PC-9 (cell line): Measurements from ENCODE around the gene ZC3H12A. TPM values are rescaled to one million over a fixed set of nuclear protein-coding genes. Genes with fewer than 3 reads are reported as not detected.

Experiments
- BruUV-seq: library from RNA; stranded (reverse); fragments of 400-500 nt; replicated peaks from 2 replicates; lab custom pipeline; 2021; lab: Mats Ljungman, UMichigan
- CTCF ChIA-PET: fragments of 300-600 bp; sonication (Branson Sonifier 250); formaldehyde crosslinking; loops from one replicate; lab custom pipeline; 2022; ENCODE audit warnings: antibody characterized with exemption; lab: Charles Lee
- POLR2A ChIA-PET: fragments of 300-600 bp; sonication (Branson Sonifier 250); formaldehyde crosslinking; loops from one replicate; lab custom pipeline; 2022; ENCODE audit warnings: antibody characterized with exemption; ENCODE audit not compliant: unreplicated experiment; lab: Charles Lee
- DNase-seq, 2 experiments: peaks; one replicate each; pipeline versions ENCODE4 v3.0.0 to v3.0.0-alpha.2; 2015 to 2022; ENCODE audit warnings: mixed read lengths in 1 of 2
- H2AFZ ChIP-seq: fragments of 200-600 bp; sonication (generic); 2 replicates; pipeline ENCODE4 v1.8.1; 2017; ENCODE audit warnings: antibody characterized with exemption
- H3F3A ChIP-seq: fragments of 200-600 bp; sonication (generic); 2 replicates; pipeline ENCODE4 v1.8.1; 2017; ENCODE audit warnings: antibody characterized with exemption, mild to moderate bottlenecking, low read depth; ENCODE audit not compliant: insufficient read depth
- H3K27ac ChIP-seq: fragments of 200-600 bp; sonication (generic); 2 replicates; pipeline ENCODE4 v1.6.1; 2016; ENCODE audit warnings: mixed run types
- H3K27me3 ChIP-seq: fragments of 200-600 bp; sonication (generic); 2 replicates; pipeline ENCODE4 v1.6.1; 2016; ENCODE audit warnings: low read depth, mixed run types; ENCODE audit not compliant: insufficient read depth
- H3K36me3 ChIP-seq: fragments of 200-600 bp; sonication (generic); 2 replicates; pipeline ENCODE4 v1.6.1; 2016; ENCODE audit warnings: low read depth, mixed run types
- H3K4me1 ChIP-seq: fragments of 200-600 bp; sonication (generic); replicated peaks from 2 replicates; pipeline ENCODE4 v1.6.1; 2016; ENCODE audit warnings: mixed run types; ENCODE audit not compliant: insufficient read depth
- H3K4me2 ChIP-seq: fragments of 200-600 bp; sonication (generic); 2 replicates; pipeline ENCODE4 v1.6.1; 2017; ENCODE audit warnings: mixed run types
- H3K4me3 ChIP-seq: fragments of 200-600 bp; sonication (generic); 2 replicates; pipeline ENCODE4 v1.6.1; 2016; ENCODE audit warnings: mixed run types
- H3K79me2 ChIP-seq: fragments of 200-600 bp; sonication (generic); 2 replicates; pipeline ENCODE4 v1.6.1; 2017; ENCODE audit warnings: low read depth, mixed run types
- H3K9me2 ChIP-seq: fragments of 200-600 bp; sonication (generic); 2 replicates; pipeline ENCODE4 v1.8.1; 2017; ENCODE audit warnings: mild to moderate bottlenecking; ENCODE audit not compliant: insufficient read depth
- H3K9me3 ChIP-seq: fragments of 200-600 bp; sonication (generic); 2 replicates; pipeline ENCODE4 v1.8.1; 2016; ENCODE audit warnings: low read depth; ENCODE audit not compliant: insufficient read depth
- H4K20me1 ChIP-seq: fragments of 200-600 bp; sonication (generic); 2 replicates; pipeline ENCODE4 v1.8.1; 2017; ENCODE audit not compliant: insufficient read depth
- CTCF ChIP-seq: fragments of 200-600 bp; sonication (generic); conservative IDR thresholded peaks from 2 replicates; pipeline ENCODE4 v1.6.1; 2017; ENCODE audit warnings: mixed run types, antibody characterized with exemption, mild to moderate bottlenecking, moderate library complexity
- EZH2 ChIP-seq: fragments of 200-600 bp; sonication (generic); IDR thresholded peaks from 2 replicates; pipeline ENCODE4 v1.8.0; 2017; ENCODE audit warnings: antibody characterized with exemption, low read depth
- intact Hi-C: fragments of 100-400 bp; cut with micrococcal nuclease; formaldehyde crosslinking; loops from one replicate; pipeline ENCODE4 v1.10.0; 2022; ENCODE audit not compliant: unreplicated experiment
- total RNA-seq: library from RNA; stranded (reverse); gene quantifications from 2 replicates; pipeline ENCODE4 v1.2.3, GENCODE V29; 2021

ZC3H12A gene
- total RNA-seq, 1 experiment from 2014 or later: 18.7 TPM

GRCh38 chr1:37476460-37477197 lies 2.2 kb downstream of the ZC3H12A start:
- BruUV-seq: TSS peak; percentile 25
- peak overlapping the region; percentile 95 for H3K4me2 ChIP-seq
- H3K9me3 ChIP-seq: no peaks in the 10 kb centered on the region
- peaks cover 82% of the 10 kb centered on the region for H3K79me2 ChIP-seq
- peak overlapping the region; percentile 96 for H3K27ac ChIP-seq
- peak; percentile 95 to 96 for DNase-seq
- H3K27me3 ChIP-seq: no peaks in the 10 kb centered on the region
- TF ChIP-seq CTCF: no peak
- no peak for TF ChIP-seq EZH2
- ChIA-PET CTCF (interaction anchor here (0.6 to 2.2 kb wide), 3 partner anchors 11 to 38 kb away, joined by 3 to 8 read pairs (median 3); partner anchors contain the start of gene MEAF6), POLR2A (interaction anchor here (0.5 to 1.2 kb wide), 8 partner anchors 8 to 1125 kb away, joined by 3 to 31 read pairs (median 4); partner anchors contain the start of gene OSCP1)
- no peak overlapping the region for H2AFZ ChIP-seq
- peaks cover 36% of the 10 kb centered on the region for H3K36me3 ChIP-seq
- no peaks in the 10 kb centered on the region for H3K9me2 ChIP-seq
- intact Hi-C loops: loop anchor here (1.0 to 10.0 kb wide), 10 partner anchors 11 to 1126 kb away; partner anchors contain the start of genes CDCA8, GNL2, MEAF6 and MTF1
- no peaks in the 10 kb centered on the region; the same call in 1 of the 2 replicates for H4K20me1 ChIP-seq
- peaks cover 62% of the 10 kb centered on the region for H3K4me1 ChIP-seq
- H3K4me3 ChIP-seq: peak overlapping the region; percentile 94
- H3F3A ChIP-seq: peaks cover 64% of the 10 kb centered on the region

- POLR2A ChIA-PET: interaction anchor here (0.6 to 1.2 kb wide), 7 partner anchors 8 to 1126 kb away, joined by 3 to 31 read pairs (median 3); partner anchors contain the start of genes MEAF6 and OSCP1
- Histone ChIP-seq H3K9me3 (no peaks in the 10 kb centered on the region), H3K9me2 (no peaks in the 10 kb centered on the region), H3K4me1 (peaks cover 55% of the 10 kb centered on the region), H3K36me3 (peaks cover 41% of the 10 kb centered on the region), H3K4me2 (peak overlapping the region; percentile 95), H3K27me3 (no peaks in the 10 kb centered on the region), H3K79me2 (peaks cover 85% of the 10 kb centered on the region), H4K20me1 (no peaks in the 10 kb centered on the region; the same call in 1 of the 2 replicates), H2AFZ (no peak overlapping the region), H3F3A (peaks cover 61% of the 10 kb centered on the region), H3K27ac (peak overlapping the region; percentile 96), H3K4me3 (peak overlapping the region; percentile 94)
- DNase-seq: peak; percentile 74 to 83
- BruUV-seq: no TSS peak
- TF ChIP-seq EZH2: no peak
- no peak for TF ChIP-seq CTCF
- CTCF ChIA-PET: interaction anchor here (0.6 to 0.9 kb wide), 3 partner anchors 19 to 37 kb away, joined by 3 read pairs; partner anchors contain the start of gene MEAF6
- intact Hi-C loops: loop anchor here (1.0 to 10.0 kb wide), 9 partner anchors 37 to 1127 kb away; partner anchors contain the start of genes CDCA8, GNL2, MEAF6 and MTF1
Measured at GRCh38 chr1:37477198-37477931, 3.0 kb downstream of the ZC3H12A start.

- Histone ChIP-seq H3K9me3 (no peaks in the 10 kb centered on the region), H2AFZ (no peak overlapping the region), H3K27me3 (no peaks in the 10 kb centered on the region), H3K36me3 (peaks cover 41% of the 10 kb centered on the region), H3K79me2 (peaks cover 82% of the 10 kb centered on the region), H3F3A (peaks cover 65% of the 10 kb centered on the region), H3K9me2 (no peaks in the 10 kb centered on the region), H3K27ac (peak overlapping the region; percentile 96), H3K4me1 (peaks cover 50% of the 10 kb centered on the region), H3K4me3 (peak overlapping the region; percentile 94), H3K4me2 (peak overlapping the region; percentile 95), H4K20me1 (no peaks in the 10 kb centered on the region; the same call in 1 of the 2 replicates)
- intact Hi-C loops: loop anchor here (1.0 to 10.0 kb wide), 9 partner anchors 37 to 1127 kb away; partner anchors contain the start of genes CDCA8, GNL2, MEAF6 and MTF1
- BruUV-seq: no TSS peak
- CTCF ChIA-PET: interaction anchor here (0.5 to 1.6 kb wide), 3 partner anchors 9 to 125 kb away, joined by 3 to 14 read pairs (median 3); no protein-coding TSS in a partner anchor
- no peak for DNase-seq
- no peak for TF ChIP-seq CTCF
- TF ChIP-seq EZH2: no peak
- POLR2A ChIA-PET: interaction anchor here (0.6 kb wide), 1 partner anchor 36 kb away, joined by 4 read pairs; the partner anchor contains the start of gene MEAF6
Measured at GRCh38 chr1:37477946-37478345, 3.6 kb downstream of the ZC3H12A start.
